GM19438 (cell line): ENCODE measurements around the gene PDCD6IP.

Source experiments
- ATAC-seq: cut with Tn5 transposase; IDR thresholded peaks from one replicate; pipeline ENCODE4 v1.9.1; 2021; ENCODE audit warnings: low read depth; ENCODE audit not compliant: unreplicated experiment

The PDCD6IP gene

DNA sequence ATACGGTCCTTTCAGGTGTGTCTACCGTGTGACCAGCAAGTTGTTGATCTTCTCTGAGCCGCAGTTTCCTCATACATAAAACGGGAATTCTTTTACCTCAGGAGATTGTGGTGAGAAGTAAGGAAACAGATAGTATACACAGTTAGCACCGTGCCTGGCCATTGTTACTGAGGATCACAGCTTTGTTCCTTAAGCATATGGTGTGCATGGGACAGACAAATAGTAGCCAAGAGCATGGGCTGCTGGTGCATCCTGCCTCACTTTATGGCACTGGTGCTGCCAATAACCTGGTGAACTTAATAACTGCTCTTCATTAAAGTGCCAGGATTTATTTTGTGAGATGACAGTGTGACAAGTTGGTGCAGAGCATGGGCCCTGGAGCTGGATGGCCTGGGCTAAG, 86.3 kb downstream of the PDCD6IP start:
- no peak for ATAC-seq

DNA sequence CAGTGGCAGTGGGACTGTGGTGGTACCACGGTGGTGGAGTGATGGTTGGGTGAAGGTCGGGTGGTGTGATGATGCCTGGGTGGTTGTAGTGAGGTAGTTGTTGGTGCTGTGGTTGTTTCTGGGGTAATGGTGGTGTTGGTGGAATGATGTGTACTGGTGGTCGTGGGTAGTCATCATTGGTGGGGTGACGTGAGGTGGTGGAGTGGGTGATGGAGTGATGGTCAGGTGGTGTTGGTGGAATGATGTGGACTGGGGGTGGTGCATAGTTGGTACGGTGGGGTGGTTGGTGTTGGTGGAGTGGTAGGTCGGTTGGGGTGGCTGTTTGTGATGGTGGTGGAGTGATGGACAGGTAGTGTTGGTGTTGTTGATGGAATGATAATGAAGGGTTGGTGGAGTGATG, 87.1 kb downstream of the PDCD6IP start:
- no peak for ATAC-seq

DNA sequence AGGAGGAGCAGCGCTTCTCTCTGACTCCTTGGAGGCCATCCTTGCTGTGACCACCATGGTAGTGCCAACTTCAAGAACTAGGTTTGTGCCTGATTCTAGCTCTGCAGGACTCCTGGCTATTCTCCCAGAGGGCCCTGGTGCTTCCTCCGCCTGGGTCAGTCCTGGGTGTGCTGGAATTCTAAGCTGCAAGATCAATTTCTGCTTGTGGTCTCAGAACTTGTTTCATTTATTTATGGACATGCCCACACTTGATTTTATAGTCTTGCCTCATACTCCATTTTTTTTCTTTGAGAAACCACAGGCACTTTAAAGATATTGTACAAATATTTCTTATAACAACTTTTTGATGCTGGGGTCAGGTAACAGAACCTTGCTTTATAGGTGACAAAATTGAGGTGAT, 87.6 kb downstream of the PDCD6IP start:
- no peak for ATAC-seq

DNA sequence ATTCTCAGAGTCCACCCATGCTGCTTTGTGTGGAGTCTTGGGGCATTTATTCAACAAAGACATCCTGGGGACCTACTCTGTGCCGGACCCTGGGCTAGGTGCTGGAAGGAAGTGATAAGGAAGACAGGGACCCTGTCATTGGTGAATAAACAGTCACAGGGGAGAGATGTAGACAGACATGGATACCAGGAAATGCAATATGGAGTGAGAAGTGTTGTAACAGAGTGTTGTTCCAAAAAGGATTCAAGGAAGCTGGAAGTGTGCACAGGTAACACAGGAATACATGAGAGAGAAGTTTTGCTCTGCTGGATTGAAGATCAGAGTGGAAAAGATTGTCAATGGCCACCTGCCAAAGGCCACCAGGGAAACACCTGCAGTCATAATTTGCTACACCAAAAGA, 89.0 kb downstream of the PDCD6IP start:
- no peak for ATAC-seq

DNA sequence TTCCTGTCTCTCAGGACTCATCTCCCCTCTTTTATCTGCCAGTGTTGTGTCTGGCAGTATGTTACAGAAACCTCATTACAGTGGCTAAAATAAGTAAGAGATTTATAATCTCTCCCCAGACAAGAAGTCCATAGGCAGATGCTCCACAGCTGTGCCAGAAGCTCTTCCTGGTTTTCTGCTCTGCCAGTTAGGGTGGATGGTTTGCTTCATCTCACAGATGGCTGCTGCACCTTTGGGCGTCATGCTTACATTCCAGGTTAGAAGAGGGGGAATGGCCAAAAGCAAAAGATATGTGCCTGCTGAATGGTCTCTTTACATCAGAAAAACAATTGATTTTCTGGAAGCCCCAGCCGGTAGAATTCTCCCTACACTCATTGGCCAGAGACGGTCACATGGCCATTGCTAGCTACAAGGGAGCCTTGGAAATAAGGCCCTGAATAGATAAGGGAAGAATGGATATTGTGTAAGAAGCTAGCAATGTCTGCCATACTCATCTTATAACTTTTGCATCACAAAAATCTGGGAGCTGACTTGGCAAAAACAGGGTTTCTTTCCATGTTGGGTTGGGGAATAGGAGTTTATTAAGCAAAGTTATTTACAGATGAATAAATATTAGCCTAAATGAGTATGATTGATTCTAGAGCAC, 91.1 kb downstream of the PDCD6IP start:
- no peak for ATAC-seq

DNA sequence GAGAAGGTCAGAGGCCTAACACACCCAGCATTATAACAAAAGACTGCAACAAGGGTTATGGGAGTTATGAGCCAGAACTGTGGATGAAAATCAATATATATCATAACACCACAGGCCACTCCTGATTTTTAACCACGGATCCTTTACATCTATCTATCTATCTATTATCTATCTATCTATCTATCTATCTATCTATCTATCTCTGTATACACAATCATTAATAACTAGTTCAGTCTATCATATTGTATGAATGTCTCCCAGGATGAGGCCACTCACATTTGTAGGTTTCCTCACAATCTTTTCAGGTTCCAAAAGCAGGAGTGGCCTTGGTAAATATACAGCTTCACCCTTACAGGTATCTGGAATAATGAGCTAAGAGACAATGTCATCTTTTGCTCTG, 94.2 kb downstream of the PDCD6IP start:
- ATAC-seq = no peak

DNA sequence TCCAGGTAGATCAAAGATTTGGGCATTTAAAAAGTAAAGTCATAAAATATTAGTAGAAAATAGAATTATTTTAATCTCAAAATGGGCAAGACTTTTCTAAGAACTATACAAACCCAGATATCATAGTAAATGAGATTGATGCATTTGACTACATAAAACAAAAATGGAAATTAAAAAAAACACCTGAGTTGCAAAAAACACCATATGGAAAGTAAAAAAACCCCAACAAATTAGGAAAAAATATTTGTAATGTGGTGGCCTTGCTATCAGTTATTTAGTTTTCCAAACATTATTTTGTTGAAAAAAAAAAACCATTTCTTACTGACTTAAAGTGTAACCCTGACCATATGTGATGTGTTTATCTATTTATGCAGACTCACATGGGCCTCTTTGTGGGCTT, 97.2 kb downstream of the PDCD6IP start:
- ATAC-seq = no peak

DNA sequence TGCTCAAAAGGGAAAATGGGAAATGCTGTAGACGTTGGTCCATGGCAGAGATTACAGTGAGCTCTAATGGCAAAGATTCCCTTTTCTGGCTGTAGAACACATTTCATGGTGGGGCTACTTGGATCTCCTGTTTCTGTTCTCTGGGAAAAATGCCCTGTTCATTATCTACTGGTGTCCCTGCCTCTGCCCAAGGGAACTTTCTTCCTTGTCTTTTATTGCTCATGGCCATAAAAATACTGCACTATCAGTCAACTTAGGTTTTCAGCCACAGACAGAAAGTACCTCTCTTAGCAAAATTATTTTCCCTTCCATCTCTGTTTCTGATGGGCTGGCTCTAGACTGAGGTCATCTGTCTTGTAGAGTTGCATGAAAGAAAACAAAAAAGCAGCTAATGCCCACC, 98.9 kb downstream of the PDCD6IP start:
- ATAC-seq = no peak

DNA sequence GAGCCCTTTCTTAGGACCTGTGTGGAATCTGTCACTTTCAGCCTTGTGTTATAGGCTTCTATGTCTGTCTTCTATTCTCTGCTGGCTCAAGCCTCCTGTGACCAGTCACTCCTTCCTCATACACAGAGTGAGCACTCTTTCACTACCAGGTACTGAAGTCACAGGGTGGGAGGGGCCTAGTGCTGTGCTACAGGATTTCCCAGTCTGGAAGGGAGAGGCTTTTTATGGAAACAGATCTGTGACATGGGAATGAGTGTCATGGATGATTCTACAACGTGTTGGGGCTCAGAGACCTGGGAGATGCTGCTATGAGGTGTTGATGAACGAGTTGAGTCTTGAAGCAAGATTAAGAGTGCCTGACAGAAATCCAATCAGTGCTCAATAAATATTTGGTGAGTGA, 100.5 kb downstream of the PDCD6IP start:
- ATAC-seq = no peak

DNA sequence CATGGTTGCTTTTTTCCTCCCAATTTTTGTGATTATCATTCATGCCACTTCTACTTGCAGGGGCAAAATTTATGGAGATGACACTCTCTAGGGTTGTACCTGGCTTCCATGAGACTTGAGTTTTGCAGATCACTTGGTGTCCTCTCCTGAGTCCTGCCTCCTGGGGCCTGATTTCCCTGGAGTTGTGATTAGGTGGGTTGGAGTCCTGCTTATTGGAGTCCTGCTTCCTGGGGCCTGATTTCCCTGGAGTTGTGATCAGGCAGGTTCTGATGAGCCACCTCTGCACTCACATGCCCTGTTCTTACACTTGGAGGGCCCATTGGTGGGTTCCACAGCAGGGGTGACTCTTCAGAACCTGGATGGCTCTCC, 102.0 kb downstream of the PDCD6IP start:
- no peak for ATAC-seq

DNA sequence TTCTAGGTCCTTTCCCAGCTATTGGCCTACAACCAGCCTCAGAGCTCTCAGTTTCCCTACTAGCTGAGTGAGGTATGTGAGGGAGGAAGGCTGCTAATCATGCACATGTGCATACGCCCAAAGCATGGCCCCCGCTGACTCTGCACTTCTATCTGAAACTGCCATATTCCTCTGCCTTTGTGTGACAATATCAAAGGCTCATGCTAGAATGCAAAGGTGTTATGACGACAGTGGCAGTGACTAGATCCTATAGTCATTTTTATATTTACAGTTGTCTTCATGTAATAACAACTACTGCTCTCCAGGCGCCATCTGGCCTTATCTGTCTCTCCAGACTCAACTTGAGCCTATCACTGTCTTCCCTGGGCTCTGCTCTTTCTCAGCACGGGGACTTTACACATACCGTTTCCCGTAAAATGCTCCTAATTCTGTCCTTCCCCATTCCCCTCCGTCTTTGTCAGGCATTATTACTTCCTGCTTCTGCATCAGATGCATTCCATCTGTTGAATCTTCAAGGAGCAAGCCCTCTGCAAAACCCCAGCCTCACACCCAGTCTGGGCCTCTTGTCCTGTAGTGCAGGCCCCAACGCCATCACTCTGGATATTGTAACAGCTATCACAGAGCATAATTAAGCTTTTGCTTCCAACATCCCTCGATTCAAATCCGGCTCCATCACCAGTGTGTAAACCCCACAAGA, 102.5 kb downstream of the PDCD6IP start:
- ATAC-seq = no peak

DNA sequence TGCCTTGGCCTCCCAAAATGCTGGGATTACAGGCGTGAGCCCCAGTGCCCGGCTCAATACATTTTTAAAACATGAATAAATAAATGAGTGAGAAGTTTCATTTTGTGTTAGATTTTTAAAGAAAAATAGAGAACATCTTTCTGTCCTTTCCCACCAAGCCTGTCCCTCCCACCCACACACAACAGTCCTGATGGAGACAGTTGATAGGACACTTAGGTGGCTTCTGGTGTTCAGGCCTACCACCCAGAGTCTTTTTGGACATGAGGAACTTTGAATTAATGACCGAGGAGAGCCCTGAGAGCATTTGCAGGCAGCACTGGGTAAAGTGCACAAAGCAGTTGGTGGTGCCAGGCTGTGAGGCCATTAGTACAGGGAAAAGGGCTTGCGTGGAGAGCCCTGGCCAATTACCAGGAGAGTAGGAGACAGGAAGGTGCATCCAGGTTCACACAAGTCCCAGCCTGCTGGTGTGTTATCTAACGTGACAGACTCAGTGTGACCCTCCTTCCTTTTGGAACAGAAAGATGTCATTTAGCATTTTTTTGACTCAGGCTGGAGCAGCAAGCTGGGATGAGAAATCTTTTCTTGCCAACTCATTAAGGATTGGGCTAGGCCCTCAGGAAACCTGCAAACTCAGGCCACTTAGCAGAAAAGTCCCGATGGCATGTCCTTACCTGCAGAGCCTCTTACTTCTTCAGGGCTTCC, 103.6 kb downstream of the PDCD6IP start:
- ATAC-seq = no peak

DNA sequence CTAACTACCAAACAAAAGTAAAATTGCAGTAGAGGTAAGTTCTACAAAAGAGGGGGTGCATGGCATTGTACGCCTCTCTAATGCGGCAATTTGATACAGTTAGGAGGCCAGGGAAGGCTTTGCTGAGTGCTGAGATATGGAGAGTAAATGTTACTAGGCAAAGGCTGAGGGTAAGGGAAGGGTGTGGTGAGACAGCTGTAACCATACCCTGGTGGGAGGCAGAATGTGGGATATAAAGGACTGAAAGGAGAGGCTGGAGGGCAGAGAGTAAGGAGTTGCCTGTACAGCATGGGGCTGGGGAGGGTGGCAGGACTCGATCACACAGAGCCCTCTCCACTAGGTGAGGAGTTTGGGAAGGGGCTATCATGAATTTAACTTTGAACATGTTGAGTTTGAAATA, 106.3 kb downstream of the PDCD6IP start:
- no peak for ATAC-seq

DNA sequence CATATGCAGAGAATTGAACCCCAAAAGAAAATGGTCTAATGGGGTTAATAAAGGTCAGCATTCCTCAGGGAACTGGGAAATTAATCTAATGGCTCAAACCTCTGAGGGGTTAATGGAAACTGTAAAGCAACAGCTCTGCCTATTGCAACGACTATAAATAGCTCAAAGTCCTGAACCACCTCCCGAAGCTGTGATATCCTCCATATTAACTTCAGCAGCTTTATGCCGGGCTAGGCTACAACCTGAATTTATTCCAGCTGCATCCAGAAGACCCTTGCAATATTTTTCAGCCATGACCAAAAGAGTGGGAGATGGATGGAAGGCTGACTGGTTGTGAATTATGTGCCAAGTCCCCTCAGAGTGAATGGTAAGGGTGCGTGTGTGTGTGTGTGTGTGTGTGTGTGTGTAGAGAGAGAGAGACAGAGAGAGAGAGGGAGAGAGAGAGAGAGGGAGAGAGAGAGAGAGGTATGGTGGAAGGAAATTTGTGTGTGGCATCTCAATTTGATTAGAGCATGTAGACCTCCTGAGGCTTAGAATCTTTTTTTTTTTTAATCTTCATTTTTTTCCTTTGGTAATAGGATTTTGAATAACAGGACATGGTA, 109.9 kb downstream of the PDCD6IP start:
- no peak for ATAC-seq

DNA sequence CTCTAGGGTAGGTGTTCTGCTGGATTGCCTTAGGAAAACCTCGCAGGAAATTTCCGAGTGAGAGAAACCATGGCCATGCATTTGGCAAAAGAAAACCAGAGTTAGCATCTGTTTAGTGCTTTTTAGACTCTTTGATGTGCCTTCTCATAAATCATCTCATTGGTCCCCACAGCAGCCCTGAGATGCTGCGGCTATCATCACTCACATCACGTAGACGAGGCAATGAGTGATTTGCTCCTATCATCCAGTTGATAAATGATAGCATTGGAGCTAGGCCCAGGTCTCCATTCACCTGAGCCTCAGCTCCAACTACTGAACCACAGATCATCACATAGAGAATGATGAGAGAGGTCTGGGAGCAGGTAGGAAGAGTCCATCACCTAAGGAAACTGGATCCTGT, 111.1 kb downstream of the PDCD6IP start:
- ATAC-seq = no peak

DNA sequence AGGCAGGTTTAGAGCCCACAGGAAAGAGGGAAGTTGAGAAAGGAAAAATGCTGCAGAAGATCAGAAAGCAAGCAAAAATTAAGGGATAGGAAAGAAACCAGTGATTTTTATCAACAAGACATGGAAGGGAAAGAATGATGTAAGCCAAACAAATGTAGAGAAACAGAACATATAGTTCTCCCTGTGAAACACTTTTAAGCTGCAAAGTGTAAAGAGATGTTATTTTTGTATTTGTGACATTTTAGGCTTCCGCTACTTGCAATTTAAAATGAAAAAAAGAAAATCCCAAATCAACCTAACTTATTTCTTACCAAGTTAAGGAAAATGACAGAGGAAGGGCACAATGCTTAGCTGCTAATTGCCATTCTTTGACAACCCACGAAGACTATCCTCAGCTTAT, 111.6 kb downstream of the PDCD6IP start:
- ATAC-seq = no peak

DNA sequence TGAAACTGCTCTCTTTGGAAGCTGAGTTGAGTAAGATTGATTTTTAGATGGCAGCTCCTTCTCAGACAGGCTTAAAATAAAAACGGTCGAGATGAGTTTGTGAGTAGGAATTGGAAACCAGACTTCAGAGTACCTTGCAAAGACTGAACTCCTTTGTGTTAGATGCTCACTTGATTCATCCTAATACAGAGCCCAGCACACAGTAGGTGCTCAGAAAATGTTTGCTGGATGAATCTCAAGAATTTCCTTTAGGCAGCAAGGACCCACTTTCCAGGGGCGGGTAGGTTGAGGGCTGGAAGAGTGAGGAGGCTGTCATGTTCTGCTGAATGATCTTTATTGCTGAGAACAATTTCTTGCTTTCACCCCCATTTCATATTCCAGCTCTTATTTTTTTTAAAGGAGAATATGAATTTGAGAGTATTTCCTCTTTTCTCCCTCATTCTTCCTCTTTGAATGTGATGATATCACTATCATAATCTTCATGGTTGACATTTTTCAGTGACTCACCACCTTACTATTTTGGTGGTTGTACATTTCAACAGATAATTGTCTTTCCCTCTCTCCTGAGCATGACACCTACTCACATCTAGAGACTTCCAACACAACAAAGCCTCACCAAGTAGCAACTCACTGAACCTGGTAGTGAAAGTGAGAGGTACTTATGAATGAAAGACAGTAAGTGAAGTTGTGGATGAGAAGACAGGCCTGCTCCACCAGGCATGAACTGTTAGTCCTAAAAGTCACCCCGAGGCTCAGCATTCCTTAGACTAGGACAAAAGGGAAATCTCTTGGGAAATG, 113.3 kb downstream of the PDCD6IP start:
- ATAC-seq = no peak

DNA sequence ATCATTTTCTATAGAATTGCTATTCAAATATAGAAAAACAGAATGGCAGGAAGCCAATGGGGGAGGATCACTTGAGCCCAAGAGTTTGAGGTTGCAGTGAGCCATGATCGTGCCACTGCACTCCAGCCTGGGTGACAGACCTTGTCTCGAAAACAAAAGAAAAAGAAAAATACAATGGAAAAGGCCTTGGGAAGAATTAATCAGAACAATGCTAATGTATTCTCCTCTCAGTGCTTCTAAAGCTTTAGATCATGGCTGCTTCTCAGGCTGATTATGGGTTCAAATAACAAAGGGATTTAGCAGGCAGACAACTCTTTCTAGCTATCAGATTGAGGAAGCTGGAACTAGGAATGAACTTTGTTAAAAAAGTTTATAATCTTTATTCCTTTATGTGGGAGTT, 115.8 kb downstream of the PDCD6IP start:
- ATAC-seq = no peak

DNA sequence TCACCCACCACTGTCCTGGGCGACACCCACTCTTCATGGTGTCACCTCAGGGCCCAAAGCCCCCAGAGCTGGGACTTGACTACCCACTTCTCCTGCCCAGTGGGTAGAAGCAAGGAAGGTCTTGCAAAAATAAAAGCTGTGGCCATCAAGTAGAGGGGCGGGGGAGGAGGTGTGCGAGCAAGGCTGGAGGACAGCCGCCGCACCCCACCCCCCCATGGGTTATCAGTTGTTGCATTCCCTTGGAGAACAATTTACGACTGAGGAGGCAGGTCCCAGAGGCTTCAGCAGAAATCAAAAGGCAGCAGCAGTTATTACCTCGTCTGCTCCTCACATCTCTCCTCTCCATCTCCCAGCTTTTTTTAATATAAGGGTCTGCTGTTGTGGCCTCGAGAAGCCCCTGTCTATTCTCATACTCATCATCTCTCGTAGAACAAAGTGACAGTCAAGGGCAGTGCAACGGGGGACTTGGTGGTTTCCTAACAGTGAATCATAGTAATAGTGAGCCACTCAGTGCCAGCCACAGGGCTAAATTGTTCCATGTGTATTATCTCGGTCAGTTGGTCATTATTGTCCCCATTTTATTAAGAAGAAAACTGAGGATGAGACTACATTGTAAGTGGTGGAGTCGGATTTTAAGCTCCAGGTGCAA, 116.4 kb downstream of the PDCD6IP start:
- ATAC-seq = no peak

DNA sequence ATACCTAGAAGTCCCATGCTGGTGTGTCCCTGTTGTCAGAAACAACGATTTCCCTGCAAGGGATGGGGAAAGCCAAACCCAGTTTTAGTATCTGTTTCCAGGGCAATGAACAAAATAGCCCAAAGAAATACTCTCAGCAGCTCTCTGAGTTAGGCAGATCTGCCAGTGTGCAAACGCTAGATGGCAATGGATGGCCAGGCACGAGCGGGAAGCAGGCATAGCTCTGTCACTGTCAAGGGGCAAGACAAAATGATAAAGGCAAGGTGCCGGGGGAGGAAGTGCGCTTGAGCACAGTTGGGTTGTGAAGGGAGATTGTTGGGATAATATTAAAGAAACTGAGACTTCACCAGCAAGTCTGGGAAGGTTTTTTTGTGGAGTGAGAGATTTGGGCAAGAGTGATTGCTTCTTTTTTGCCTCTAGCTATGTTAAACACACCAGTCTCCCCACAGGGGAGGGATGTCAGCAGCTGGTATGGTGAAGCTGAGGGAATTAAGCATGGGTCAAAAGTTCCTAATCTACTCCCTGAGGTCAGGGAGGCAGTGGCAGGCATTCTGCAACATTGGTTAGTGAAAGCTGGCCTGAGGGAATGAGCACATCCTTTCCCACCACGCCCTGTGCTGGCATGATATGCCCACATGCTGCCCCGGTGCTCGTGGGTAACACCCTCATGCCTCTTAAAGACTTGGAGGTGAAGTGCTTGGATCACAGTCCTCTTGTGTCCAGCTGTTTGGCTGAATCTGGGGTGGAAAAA, 117.5 kb downstream of the PDCD6IP start:
- no peak for ATAC-seq
